Neutrophil (primary cell): ENCODE results near the gene FER1L5.
"Not testable (repeated sequence)": the region's sequence is repeated elsewhere in the genome, so short reads cannot be mapped to it uniquely, and the experiment has no call there.

Experiments used
- H3K27ac ChIP-seq: fragments of 200-600 bp; sonication (generic); 2 replicates; pipeline ENCODE4 v1.5.1; 2016; ENCODE audit warnings: mild to moderate bottlenecking, moderate library complexity
- H3K27me3 ChIP-seq: fragments of 200-600 bp; sonication (generic); 2 replicates; pipeline ENCODE4 v1.6.0; 2016; ENCODE audit warnings: mild to moderate bottlenecking
- H3K36me3 ChIP-seq: fragments of 200-600 bp; sonication (generic); 2 replicates; pipeline ENCODE4 v1.5.1; 2017
- H3K4me1 ChIP-seq, 2 experiments: fragments of 200-600 bp in 1 of 2; sonication (generic) in 1 of 2; 1 replicate in 1 of 2; 2 replicates in 1 of 2; pipeline versions ENCODE4 v1.5.1 to v1.6.1; 2013 to 2016; ENCODE audit warnings: low read depth in 1 of 2, low read length in 1 of 2, mild to moderate bottlenecking in 1 of 2, moderate library complexity in 1 of 2; ENCODE audit not compliant: control insufficient read depth in 1 of 2, insufficient read depth in 1 of 2
- H3K4me3 ChIP-seq, 2 experiments: fragments of 200-600 bp in 1 of 2; sonication (generic) in 1 of 2; 1 replicate in 1 of 2; 2 replicates in 1 of 2; pipeline ENCODE4 v1.5.1; 2013 to 2016; ENCODE audit warnings: low read depth in 1 of 2, low read length in 1 of 2, mild to moderate bottlenecking in 1 of 2, moderate library complexity in 1 of 2
- H3K9me3 ChIP-seq: fragments of 200-600 bp; sonication (generic); 2 replicates; pipeline ENCODE4 v1.5.1; 2016
- TF ChIP-seq, protein P1 (sequence below): fragments of 200-600 bp; sonication (generic); IDR thresholded peaks from 2 replicates; pipeline ENCODE4 v1.5.1; 2016; ENCODE audit warnings: antibody characterized with exemption

Gene FER1L5

DNA sequence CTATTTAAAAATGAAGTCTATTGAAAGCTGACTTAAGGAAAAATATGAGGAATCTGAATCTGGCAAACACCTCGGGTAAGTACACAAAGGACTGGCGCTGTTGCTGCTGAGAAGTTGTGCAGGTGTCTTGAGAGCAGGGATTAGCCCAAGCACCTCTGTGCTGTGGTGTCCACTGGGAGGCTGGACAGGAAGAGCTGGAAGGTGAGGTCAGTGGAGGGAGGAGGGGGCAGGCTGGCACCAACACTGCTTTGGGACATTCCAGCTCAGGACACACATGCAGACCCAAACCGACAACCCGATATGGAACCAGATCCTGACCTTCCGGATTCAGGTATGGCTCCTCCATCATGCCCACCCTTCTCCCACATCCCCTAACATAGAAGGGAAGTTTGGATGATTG lies 20.6 kb downstream of the FER1L5 start:
- no peak overlapping the region for H3K27ac ChIP-seq
- TF ChIP-seq, protein P1, sequence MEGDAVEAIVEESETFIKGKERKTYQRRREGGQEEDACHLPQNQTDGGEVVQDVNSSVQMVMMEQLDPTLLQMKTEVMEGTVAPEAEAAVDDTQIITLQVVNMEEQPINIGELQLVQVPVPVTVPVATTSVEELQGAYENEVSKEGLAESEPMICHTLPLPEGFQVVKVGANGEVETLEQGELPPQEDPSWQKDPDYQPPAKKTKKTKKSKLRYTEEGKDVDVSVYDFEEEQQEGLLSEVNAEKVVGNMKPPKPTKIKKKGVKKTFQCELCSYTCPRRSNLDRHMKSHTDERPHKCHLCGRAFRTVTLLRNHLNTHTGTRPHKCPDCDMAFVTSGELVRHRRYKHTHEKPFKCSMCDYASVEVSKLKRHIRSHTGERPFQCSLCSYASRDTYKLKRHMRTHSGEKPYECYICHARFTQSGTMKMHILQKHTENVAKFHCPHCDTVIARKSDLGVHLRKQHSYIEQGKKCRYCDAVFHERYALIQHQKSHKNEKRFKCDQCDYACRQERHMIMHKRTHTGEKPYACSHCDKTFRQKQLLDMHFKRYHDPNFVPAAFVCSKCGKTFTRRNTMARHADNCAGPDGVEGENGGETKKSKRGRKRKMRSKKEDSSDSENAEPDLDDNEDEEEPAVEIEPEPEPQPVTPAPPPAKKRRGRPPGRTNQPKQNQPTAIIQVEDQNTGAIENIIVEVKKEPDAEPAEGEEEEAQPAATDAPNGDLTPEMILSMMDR, result no peak
- no peaks in the 10 kb centered on the region for H3K9me3 ChIP-seq
- H3K4me3 ChIP-seq, result no peak overlapping the region
- peaks cover 10 to 23% of the 10 kb centered on the region in 2 experiments for H3K4me1 ChIP-seq
- no peaks in the 10 kb centered on the region for H3K36me3 ChIP-seq
- H3K27me3 ChIP-seq, result no peaks in the 10 kb centered on the region

DNA sequence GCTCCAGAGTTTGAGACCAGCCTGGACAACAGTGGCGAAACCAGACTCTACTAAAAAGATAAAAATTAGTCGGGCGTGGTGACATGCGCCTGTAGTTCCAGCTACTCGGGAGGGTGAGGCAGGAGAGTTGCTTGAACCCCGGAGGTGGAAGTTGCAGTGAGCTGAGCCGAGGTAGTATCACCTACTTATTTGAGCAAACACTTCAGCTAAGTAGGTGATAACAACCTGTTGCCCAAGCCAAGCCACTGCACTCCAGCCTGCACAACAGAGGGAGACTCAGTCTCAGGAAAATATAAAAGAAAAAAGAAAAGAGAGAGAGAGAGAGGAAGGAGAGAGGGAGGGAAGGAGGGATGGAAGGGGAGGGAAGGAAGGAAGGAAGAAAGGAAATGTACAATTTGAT lies 21.3 kb downstream of the FER1L5 start:
- no peaks in the 10 kb centered on the region for H3K36me3 ChIP-seq
- TF ChIP-seq, protein P1, result no peak
- no peaks in the 10 kb centered on the region for H3K27me3 ChIP-seq
- H3K4me3 ChIP-seq, result no peak overlapping the region
- no peak overlapping the region for H3K27ac ChIP-seq
- H3K4me1 ChIP-seq, result peaks cover 10 to 23% of the 10 kb centered on the region in 2 experiments
- no peaks in the 10 kb centered on the region for H3K9me3 ChIP-seq

DNA sequence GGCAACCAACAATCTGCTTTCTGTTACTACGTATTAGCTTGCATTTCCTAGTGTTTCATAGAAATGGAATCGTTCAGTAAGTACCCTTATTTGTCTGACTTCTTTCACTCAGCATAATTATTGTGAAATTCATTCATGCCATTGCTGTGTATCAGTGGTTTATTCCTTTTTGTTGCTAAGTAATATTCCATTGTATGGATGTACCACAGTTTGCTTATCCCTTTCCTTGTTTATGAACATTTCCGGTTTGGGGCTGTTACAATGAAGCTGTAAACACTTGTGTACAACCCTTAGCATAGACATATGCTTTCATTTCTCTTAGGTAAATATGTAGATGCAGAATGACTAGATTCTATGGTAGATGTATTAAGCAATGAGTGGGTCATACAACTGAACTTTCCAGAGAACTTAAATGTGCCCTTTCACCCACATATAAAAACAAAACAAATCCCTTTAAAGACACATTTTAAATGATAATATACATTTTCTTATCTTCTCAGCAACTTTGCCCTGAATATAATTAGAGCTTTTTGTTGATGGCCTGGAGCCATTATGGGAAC lies 21.9 kb downstream of the FER1L5 start:
- Histone ChIP-seq H3K27ac (peak overlapping the region; percentile 67), H3K4me3 (no peak overlapping the region), H3K27me3 (no peaks in the 10 kb centered on the region), H3K9me3 (no peaks in the 10 kb centered on the region), H3K4me1 (peaks cover 10 to 23% of the 10 kb centered on the region in 2 experiments), H3K36me3 (no peaks in the 10 kb centered on the region)
- TF ChIP-seq, protein P1, result no peak

DNA sequence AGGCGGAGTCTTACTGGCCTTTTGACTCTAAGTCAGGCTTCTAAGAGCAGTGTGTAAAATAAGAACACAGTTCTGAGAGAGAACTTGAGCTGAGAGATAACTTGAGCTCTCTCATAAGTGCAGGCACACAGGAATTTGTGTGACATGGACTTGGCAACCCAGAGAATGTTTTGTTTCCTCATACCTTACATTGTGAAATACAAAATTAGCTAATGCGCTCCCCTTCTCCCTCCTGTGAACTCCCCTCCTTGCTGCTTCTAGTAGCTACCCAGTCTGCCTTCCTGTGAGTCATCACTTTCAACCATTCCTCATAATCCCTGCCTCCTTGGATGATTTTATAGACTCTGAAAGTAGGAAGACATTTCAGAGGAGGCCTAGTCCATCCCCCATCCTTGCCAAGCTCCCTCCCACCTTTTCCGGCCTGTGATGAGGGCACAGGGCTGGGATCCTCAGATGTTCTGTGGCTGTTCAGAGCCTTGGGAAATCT lies 22.6 kb downstream of the FER1L5 start:
- no peaks in the 10 kb centered on the region for H3K9me3 ChIP-seq
- H3K27me3 ChIP-seq, result no peaks in the 10 kb centered on the region
- peak overlapping the region; percentile 67 for H3K27ac ChIP-seq
- no peak overlapping the region for H3K4me3 ChIP-seq
- no peaks in the 10 kb centered on the region for H3K36me3 ChIP-seq
- TF ChIP-seq, protein P1, result no peak
- H3K4me1 ChIP-seq, result peaks cover 10 to 23% of the 10 kb centered on the region in 2 experiments

DNA sequence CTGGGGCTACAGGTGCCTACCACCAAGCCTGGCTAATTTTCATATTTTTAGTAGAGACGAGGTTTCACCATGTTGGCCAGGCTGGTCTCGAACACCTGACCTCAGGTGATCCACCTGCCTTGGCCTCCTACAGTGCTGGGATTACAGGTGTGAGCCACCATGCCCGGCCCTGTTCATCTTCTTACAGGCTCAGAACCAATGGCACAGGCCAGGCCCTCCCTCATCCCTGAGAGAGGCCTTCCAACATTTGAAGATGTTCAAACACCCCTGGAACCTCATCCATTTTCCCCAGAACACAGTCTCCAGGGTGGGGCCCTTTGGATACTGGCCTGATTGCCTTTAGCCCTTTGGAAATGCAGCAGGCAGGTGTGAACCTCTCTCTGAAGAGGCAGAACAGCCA lies 23.2 kb downstream of the FER1L5 start:
- not testable (repeated sequence) for H3K36me3 ChIP-seq, H3K4me3 ChIP-seq, H3K9me3 ChIP-seq, H3K27me3 ChIP-seq
- peak overlapping the region; percentile 67 for H3K27ac ChIP-seq
- peaks cover 10 to 23% of the 10 kb centered on the region in 2 experiments for H3K4me1 ChIP-seq

DNA sequence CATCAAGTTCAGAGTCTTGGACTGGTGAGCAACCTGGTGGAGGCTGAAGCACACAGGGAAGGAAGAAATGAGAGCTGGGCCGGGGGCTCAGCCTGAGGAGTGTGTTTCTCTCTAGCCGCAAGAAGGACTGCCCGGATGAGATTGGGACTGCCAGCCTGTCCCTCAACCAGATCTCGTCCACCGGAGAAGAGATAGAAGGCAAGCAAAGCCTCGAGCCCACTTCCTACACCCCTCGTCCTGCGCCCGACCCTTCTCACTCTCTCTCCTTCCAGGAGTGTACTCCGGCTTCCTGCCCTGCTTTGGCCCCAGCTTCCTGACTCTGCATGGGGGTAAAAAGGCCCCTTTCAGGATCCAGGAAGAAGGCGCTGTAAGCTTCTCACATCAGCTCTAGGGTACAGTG lies 26.2 kb downstream of the FER1L5 start:
- TF ChIP-seq, protein P1, result no peak
- no peak overlapping the region for H3K4me3 ChIP-seq
- H3K27ac ChIP-seq, result no peak overlapping the region
- H3K9me3 ChIP-seq, result no peaks in the 10 kb centered on the region
- no peaks in the 10 kb centered on the region for H3K27me3 ChIP-seq
- H3K4me1 ChIP-seq, result peaks cover 10 to 23% of the 10 kb centered on the region in 2 experiments
- H3K36me3 ChIP-seq, result no peaks in the 10 kb centered on the region
